HepG2 (cell line): ENCODE data around the gene AFF4.

Source experiments
- MAFG ChIP-seq: sonication (generic); formaldehyde crosslinking; IDR thresholded peaks from 2 replicates; pipeline ENCODE4 v1.5.1; 2020; ENCODE audit warnings: mild to moderate bottlenecking, missing genetic modification reagents
- ZNF775 ChIP-seq: sonication (generic); formaldehyde crosslinking; IDR thresholded peaks from 2 replicates; pipeline ENCODE4 v1.4.0; 2020; ENCODE audit warnings: missing genetic modification reagents, mild to moderate bottlenecking, moderate library complexity, borderline replicate concordance

DNA sequence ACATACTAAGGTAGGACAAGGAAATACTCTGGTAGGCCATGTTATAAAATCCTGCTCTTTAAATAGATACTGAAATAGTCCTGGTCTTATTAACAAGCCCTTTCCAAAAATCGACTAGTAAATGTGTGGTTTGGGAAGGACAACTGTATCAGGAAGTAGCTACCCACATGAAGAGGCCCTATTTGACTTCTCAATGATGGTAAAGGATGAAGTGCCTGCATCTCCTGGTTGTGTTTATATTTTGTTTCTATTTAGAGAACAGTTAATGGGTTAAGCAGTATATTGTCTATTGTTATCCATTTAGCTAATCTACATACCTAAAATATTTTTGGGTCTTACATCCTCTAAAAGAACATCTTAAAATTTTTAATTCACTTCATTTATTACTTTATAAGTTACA is 109.6 kb downstream of the AFF4 start:
- TF ChIP-seq ZNF775 (CRISPR knock-in tag) = no peak
- TF ChIP-seq MAFG (CRISPR knock-in tag) = no peak
